Heart left ventricle (tissue), 13 donors: Measurements from ENCODE around the gene NR1I3.

Experiments
- POLR2A ChIP-seq, 2 donors: fragments of 450-650 bp; IDR thresholded peaks; one replicate each; pipeline ENCODE4 v1.6.1; 2017; ENCODE audit warnings: antibody characterized with exemption in 2 of 2, mild to moderate bottlenecking in 2 of 2, moderate library complexity in 2 of 2
- TF ChIP-seq, protein P1 (sequence below), 12 donors: fragments of 200-600 bp; sonication (generic) in 4 of 12; IDR thresholded peaks; one replicate each; pipeline versions ENCODE4 v1.5.0 to v1.8.0; 2018 to 2022; ENCODE audit warnings: antibody characterized with exemption in 12 of 12, mild to moderate bottlenecking in 5 of 12
- donor health status: ischemic (EF 13 %, LVEDD 7.1; RV severe dilation, severe dysfunction).
- donor health status: DM: no; HTN: yes; CAD: no.
- donor health status: DM: no; HTN: no; CAD: no.
- donor health status: ischemic (EF 25% LVEDD 6.9; RV normal size, moderate dysfunction).
- donor health status: ischemic (EF 25% LVEDD 5.7; RV mildly dilated, moderate dysfunction).
- donor health status: ischemic (EF 35%, LVEDD 5.7; RV mildly dilated, moderate dysfunction).
- donor health status: nonischemic (EF 11% LVEDD 7.7; RV severe dilation, severe dysfunction).
- donor health status: DM: yes; HTN: yes; CAD: no.
- donor health status: PGD.
- donor health status: ischemic (EF 29% LVEDD 5.4; RV normal size, mild dysfunction).
- donor health status: nonischemic (EF 23%, LVEDD 6.1; RV moderate dilation, normal function).

DNA sequence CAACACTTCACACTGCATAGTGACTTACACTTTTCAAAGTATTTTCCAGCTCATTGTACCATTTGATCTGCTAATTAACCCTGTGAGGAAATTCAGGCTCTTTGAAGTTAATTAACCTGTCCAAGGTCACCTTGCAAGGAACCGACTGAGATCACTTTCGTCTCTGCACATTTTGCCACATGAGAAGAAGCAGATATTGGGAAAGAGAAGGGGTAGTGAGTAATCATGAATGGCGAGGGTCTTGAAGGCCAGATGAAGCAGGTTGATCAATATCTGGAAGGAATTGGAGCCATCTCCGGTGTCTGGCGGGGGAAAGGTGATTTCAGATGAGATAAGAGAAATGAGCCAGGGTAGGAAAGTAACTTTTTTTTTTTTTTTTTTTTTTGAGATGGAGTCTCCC, 18.0 kb downstream of the NR1I3 start:
- TF ChIP-seq, protein P1, sequence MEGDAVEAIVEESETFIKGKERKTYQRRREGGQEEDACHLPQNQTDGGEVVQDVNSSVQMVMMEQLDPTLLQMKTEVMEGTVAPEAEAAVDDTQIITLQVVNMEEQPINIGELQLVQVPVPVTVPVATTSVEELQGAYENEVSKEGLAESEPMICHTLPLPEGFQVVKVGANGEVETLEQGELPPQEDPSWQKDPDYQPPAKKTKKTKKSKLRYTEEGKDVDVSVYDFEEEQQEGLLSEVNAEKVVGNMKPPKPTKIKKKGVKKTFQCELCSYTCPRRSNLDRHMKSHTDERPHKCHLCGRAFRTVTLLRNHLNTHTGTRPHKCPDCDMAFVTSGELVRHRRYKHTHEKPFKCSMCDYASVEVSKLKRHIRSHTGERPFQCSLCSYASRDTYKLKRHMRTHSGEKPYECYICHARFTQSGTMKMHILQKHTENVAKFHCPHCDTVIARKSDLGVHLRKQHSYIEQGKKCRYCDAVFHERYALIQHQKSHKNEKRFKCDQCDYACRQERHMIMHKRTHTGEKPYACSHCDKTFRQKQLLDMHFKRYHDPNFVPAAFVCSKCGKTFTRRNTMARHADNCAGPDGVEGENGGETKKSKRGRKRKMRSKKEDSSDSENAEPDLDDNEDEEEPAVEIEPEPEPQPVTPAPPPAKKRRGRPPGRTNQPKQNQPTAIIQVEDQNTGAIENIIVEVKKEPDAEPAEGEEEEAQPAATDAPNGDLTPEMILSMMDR (IDR thresholded peaks at IDR 0.05) = no peak
- no peak for TF ChIP-seq POLR2A (IDR thresholded peaks at IDR 0.05)
